ENCODE results near the gene TEX44. TPM values are rescaled to one million over a fixed set of nuclear protein-coding genes. Genes with fewer than 3 reads are reported as not detected.

TEX44 gene
- total and polyA plus RNA-seq, 8 donors, result not detected

GRCh38 chr2:231640241-231640640, 47.6 kb downstream of the TEX44 start:
- Histone ChIP-seq H3K9me3 (no peaks in the 10 kb centered on the region), H3K27me3 (no peaks in the 10 kb centered on the region), H3K4me1 (peaks cover 35 to 46% (median 41%) of the 10 kb centered on the region in 4 donors), H3K36me3 (no peaks in the 10 kb centered on the region), H3K27ac (peak overlapping the region; percentile 62 to 88 (median 86)), H3K4me3 (no peak overlapping the region)
- TF ChIP-seq POLR2A (IDR thresholded peaks at IDR 0.05) (no peak), EP300 (IDR thresholded peaks at IDR 0.05) (no peak), POLR2AphosphoS5 (IDR thresholded peaks at IDR 0.05) (no peak)
- TF ChIP-seq, protein P1, sequence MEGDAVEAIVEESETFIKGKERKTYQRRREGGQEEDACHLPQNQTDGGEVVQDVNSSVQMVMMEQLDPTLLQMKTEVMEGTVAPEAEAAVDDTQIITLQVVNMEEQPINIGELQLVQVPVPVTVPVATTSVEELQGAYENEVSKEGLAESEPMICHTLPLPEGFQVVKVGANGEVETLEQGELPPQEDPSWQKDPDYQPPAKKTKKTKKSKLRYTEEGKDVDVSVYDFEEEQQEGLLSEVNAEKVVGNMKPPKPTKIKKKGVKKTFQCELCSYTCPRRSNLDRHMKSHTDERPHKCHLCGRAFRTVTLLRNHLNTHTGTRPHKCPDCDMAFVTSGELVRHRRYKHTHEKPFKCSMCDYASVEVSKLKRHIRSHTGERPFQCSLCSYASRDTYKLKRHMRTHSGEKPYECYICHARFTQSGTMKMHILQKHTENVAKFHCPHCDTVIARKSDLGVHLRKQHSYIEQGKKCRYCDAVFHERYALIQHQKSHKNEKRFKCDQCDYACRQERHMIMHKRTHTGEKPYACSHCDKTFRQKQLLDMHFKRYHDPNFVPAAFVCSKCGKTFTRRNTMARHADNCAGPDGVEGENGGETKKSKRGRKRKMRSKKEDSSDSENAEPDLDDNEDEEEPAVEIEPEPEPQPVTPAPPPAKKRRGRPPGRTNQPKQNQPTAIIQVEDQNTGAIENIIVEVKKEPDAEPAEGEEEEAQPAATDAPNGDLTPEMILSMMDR (IDR thresholded peaks at IDR 0.05), result no peak
- intact Hi-C loops (cut with DNase I; ENCODE audit: low total_unique reads), result no loop called here
- DNase-seq, result no peak
- WGBS, 5 donors, result 31 to 58% (median 39%) methylated on average over 6 of the region's 6 CpGs

DNA sequence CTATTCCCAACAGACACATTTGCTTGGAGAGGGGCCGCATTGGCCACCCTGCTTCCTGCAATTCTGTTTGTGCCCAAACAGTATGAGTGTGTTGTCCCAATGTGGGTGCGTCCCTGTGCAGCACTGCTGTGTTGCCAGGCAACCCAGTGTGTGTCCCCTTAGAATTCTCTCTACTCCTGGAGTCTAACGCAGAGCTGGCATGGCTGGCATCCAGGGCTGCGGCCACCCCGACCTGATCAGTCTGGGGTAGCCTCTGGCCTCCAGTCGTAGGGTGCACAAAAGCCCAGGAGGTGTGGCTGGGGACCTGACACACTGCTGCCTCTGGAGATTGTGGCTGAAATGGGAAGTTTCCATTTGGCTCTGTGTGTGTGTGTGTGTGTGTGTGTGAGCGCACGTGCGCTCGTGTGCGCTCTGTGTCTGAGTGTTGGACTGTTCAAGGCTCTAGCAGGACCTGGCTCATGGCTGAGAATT, 48.0 kb downstream of the TEX44 start:
- TF ChIP-seq EP300 (IDR thresholded peaks at IDR 0.05), result no peak
- TF ChIP-seq, protein P1 (IDR thresholded peaks at IDR 0.05), result no peak
- TF ChIP-seq POLR2A (IDR thresholded peaks at IDR 0.05), result no peak
- TF ChIP-seq POLR2AphosphoS5 (IDR thresholded peaks at IDR 0.05), result peak in 1 of 3 donors; percentile 2
- H3K27me3 ChIP-seq, result no peaks in the 10 kb centered on the region
- no peak overlapping the region for H3K4me3 ChIP-seq
- no peaks in the 10 kb centered on the region for H3K36me3 ChIP-seq
- no peaks in the 10 kb centered on the region for H3K9me3 ChIP-seq
- intact Hi-C loops (cut with DNase I; ENCODE audit: low total_unique reads), result no loop called here
- WGBS, 5 donors, result 14 to 40% (median 35%) methylated on average over 7 to 11 of the region's 11 CpGs
- peak overlapping the region; percentile 62 to 88 (median 86) for H3K27ac ChIP-seq
- H3K4me1 ChIP-seq, result peaks cover 35 to 46% (median 41%) of the 10 kb centered on the region in 4 donors
- DNase-seq, result peak; percentile 57 to 87

GRCh38 chr2:231642631-231643494, 50.2 kb downstream of the TEX44 start:
- peaks cover 35 to 46% (median 41%) of the 10 kb centered on the region in 4 donors for H3K4me1 ChIP-seq
- H3K27ac ChIP-seq, result peak overlapping the region; percentile 66 to 88 (median 86)
- no peaks in the 10 kb centered on the region for H3K9me3 ChIP-seq
- TF ChIP-seq POLR2AphosphoS5 (IDR thresholded peaks at IDR 0.05) (peak; percentile 79 to 92 (median 90)), POLR2A (IDR thresholded peaks at IDR 0.05) (no peak), EP300 (IDR thresholded peaks at IDR 0.05) (peak; percentile 62)
- TF ChIP-seq, protein P1 (IDR thresholded peaks at IDR 0.05), result no peak
- no peaks in the 10 kb centered on the region for H3K27me3 ChIP-seq
- intact Hi-C loops (cut with DNase I; ENCODE audit: low total_unique reads), result no loop called here
- peak overlapping the region; percentile 8 to 26 (median 14) for H3K4me3 ChIP-seq
- no peaks in the 10 kb centered on the region for H3K36me3 ChIP-seq
- 28 to 32% (median 29%) methylated on average over 30 of the region's 30 CpGs for WGBS, 5 donors
- peak; percentile 82 to 91 for DNase-seq

DNA sequence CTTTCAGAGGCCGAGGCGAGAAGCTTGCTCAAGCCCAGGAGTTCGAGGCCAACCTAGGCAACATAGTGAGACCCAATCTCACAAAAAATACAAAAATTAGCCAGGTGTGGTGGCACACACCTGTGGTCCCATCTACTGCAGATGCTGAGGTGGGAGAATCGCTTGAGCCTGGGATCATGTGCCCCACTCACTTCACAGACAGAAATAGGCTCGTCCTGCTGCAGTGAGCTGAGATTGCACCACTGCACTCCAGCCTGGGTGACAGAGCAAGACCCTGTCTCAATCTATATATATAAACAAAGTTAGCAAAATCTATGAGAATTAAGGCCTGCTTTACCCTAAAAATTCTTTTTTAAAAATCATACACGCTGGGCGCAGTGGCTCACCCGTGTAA, 50.8 kb downstream of the TEX44 start:
- Histone ChIP-seq H3K36me3 (no peaks in the 10 kb centered on the region), H3K4me1 (peaks cover 35 to 46% (median 41%) of the 10 kb centered on the region in 4 donors), H3K27ac (peak overlapping the region; percentile 66 to 88 (median 86)), H3K4me3 (no peak overlapping the region), H3K9me3 (no peaks in the 10 kb centered on the region), H3K27me3 (no peaks in the 10 kb centered on the region)
- DNase-seq, result no peak
- intact Hi-C loops (cut with DNase I; ENCODE audit: low total_unique reads), result no loop called here
- 85 to 93% (median 89%) methylated on average over 8 of the region's 8 CpGs for WGBS, 5 donors
- TF ChIP-seq POLR2A (IDR thresholded peaks at IDR 0.05) (no peak), EP300 (IDR thresholded peaks at IDR 0.05) (no peak), POLR2AphosphoS5 (IDR thresholded peaks at IDR 0.05) (no peak)
- TF ChIP-seq, protein P1 (IDR thresholded peaks at IDR 0.05), result no peak

Other genes with a start within 250 kb of the TEX44 start
- gene B3GNT7, start 197.2 kb upstream of the TEX44 start, total RNA-seq, result 100 to 1,000 TPM in 2 of 5 donors, 10 to 100 TPM in 3; 13.4 to 156 (median 33.8) TPM
- gene B3GNT7, start 197.2 kb upstream of the TEX44 start, polyA plus RNA-seq, result 1 to 10 TPM; 1.9 to 8.0 (median 6.1) TPM
- 100 to 1,000 TPM in 4 of 5 donors, 10 to 100 TPM in 1; 72.3 to 278 (median 184) TPM for gene NCL, start 128.4 kb upstream of the TEX44 start, total RNA-seq
- gene NCL, start 128.4 kb upstream of the TEX44 start, polyA plus RNA-seq, result 100 to 1,000 TPM; 123 to 192 (median 141) TPM
- under 1 TPM in 2 of 5 donors, not detected in 3; 0.14 to 0.92 TPM for gene NMUR1, start 62.4 kb upstream of the TEX44 start, total RNA-seq
- under 1 TPM in 2 of 3 donors, not detected in 1; 0.19 to 0.28 TPM for gene NMUR1, start 62.4 kb upstream of the TEX44 start, polyA plus RNA-seq
- 1,000 to 10,000 TPM in 1 of 5 donors, 100 to 1,000 TPM in 4; 244 to 1,175 (median 701) TPM for gene PTMA, start 115.7 kb downstream of the TEX44 start, total RNA-seq
- gene PTMA, start 115.7 kb downstream of the TEX44 start, polyA plus RNA-seq, result 1,000 to 10,000 TPM; 1,451 to 2,006 (median 1,527) TPM
- 10 to 100 TPM in 3 of 5 donors, 1 to 10 TPM in 1, not detected in 1; 1.7 to 27.8 (median 21.2) TPM for gene PDE6D, start 188.4 kb downstream of the TEX44 start, total RNA-seq
- 10 to 100 TPM; 24.1 to 29.4 (median 25.4) TPM for gene PDE6D, start 188.4 kb downstream of the TEX44 start, polyA plus RNA-seq
- 10 to 100 TPM in 4 of 5 donors, 1 to 10 TPM in 1; 2.3 to 89.3 (median 28.1) TPM for gene COPS7B, start 193.6 kb downstream of the TEX44 start, total RNA-seq
- gene COPS7B, start 193.6 kb downstream of the TEX44 start, polyA plus RNA-seq, result 10 to 100 TPM; 13.1 to 20.0 (median 14.8) TPM

Data from stomach (tissue), 9 donors.